Activated naive CD8-positive, alpha-beta T cell treated with anti-CD3 and anti-CD28 coated beads for 36 hours (primary cell): ENCODE data around the gene SKI. TPM values are rescaled to one million over a fixed set of nuclear protein-coding genes. Genes with fewer than 3 reads are reported as not detected.

Source experiments
- DNase-seq: peaks from one replicate; pipeline ENCODE4 v3.0.0; 2021
- H3K27ac Mint-ChIP-seq: one replicate; pipeline ENCODE4 v1.8.0; 2022; ENCODE audit warnings: mild to moderate bottlenecking, moderate library complexity, mixed read lengths
- H3K27me3 Mint-ChIP-seq: one replicate; pipeline ENCODE4 v1.8.0; 2022; ENCODE audit warnings: mild to moderate bottlenecking, mixed read lengths
- H3K36me3 Mint-ChIP-seq: one replicate; pipeline ENCODE4 v1.8.0; 2021; ENCODE audit warnings: mild to moderate bottlenecking, mixed read lengths
- H3K4me1 Mint-ChIP-seq: one replicate; pipeline ENCODE4 v1.8.0; 2021; ENCODE audit warnings: mixed read lengths
- H3K4me3 Mint-ChIP-seq: one replicate; pipeline ENCODE4 v1.8.0; 2022; ENCODE audit warnings: mild to moderate bottlenecking, moderate library complexity, mixed read lengths
- H3K9me3 Mint-ChIP-seq: one replicate; pipeline ENCODE4 v1.8.0; 2022; ENCODE audit warnings: mixed read lengths
- total RNA-seq, 2 experiments: library from RNA; stranded (reverse); gene quantifications; one replicate each; pipeline ENCODE4 v1.2.3, GENCODE V29; 2021

The SKI gene
- total RNA-seq, 2 experiments from 2014 or later = 25.4 to 27.3 TPM

GRCh38 chr1:2353551-2354438 lies 125.7 kb downstream of the SKI start:
- Mint-ChIP-seq H3K36me3 (no peaks in the 10 kb centered on the region), H3K4me1 (no peaks in the 10 kb centered on the region), H3K27ac (no peak overlapping the region), H3K4me3 (no peak overlapping the region), H3K27me3 (no peaks in the 10 kb centered on the region), H3K9me3 (no peaks in the 10 kb centered on the region)
- no peak for DNase-seq

- no peak for DNase-seq
- Mint-ChIP-seq H3K4me3 (no peak overlapping the region), H3K27ac (no peak overlapping the region), H3K27me3 (no peaks in the 10 kb centered on the region), H3K9me3 (no peaks in the 10 kb centered on the region), H3K36me3 (no peaks in the 10 kb centered on the region), H3K4me1 (no peaks in the 10 kb centered on the region)
Measured at GRCh38 chr1:2354511-2355372, 126.6 kb downstream of the SKI start.

- H3K27ac Mint-ChIP-seq = no peak overlapping the region
- H3K27me3 Mint-ChIP-seq = no peaks in the 10 kb centered on the region
- H3K9me3 Mint-ChIP-seq = no peaks in the 10 kb centered on the region
- H3K36me3 Mint-ChIP-seq = no peaks in the 10 kb centered on the region
- H3K4me3 Mint-ChIP-seq = no peak overlapping the region
- no peaks in the 10 kb centered on the region for H3K4me1 Mint-ChIP-seq
- DNase-seq = no peak
Measured at GRCh38 chr1:2355373-2356261, 127.5 kb downstream of the SKI start.

GRCh38 chr1:2356401-2356800 lies 128.3 kb downstream of the SKI start:
- DNase-seq = no peak
- H3K4me1 Mint-ChIP-seq = no peaks in the 10 kb centered on the region
- no peaks in the 10 kb centered on the region for H3K36me3 Mint-ChIP-seq
- H3K4me3 Mint-ChIP-seq = no peak overlapping the region
- no peaks in the 10 kb centered on the region for H3K27me3 Mint-ChIP-seq
- H3K9me3 Mint-ChIP-seq = no peaks in the 10 kb centered on the region
- no peak overlapping the region for H3K27ac Mint-ChIP-seq

GRCh38 chr1:2356911-2357845 lies 129.1 kb downstream of the SKI start:
- Mint-ChIP-seq H3K27me3 (no peaks in the 10 kb centered on the region), H3K36me3 (peaks cover 2% of the 10 kb centered on the region), H3K9me3 (no peaks in the 10 kb centered on the region), H3K4me1 (no peaks in the 10 kb centered on the region), H3K4me3 (no peak overlapping the region), H3K27ac (no peak overlapping the region)
- DNase-seq = no peak

GRCh38 chr1:2358072-2358471 lies 130.0 kb downstream of the SKI start:
- H3K4me3 Mint-ChIP-seq = no peak overlapping the region
- peaks cover under 1% of the 10 kb centered on the region for H3K9me3 Mint-ChIP-seq
- DNase-seq = no peak
- no peaks in the 10 kb centered on the region for H3K4me1 Mint-ChIP-seq
- no peaks in the 10 kb centered on the region for H3K27me3 Mint-ChIP-seq
- peaks cover 2% of the 10 kb centered on the region for H3K36me3 Mint-ChIP-seq
- no peak overlapping the region for H3K27ac Mint-ChIP-seq

GRCh38 chr1:2358651-2359640 lies 130.8 kb downstream of the SKI start:
- Mint-ChIP-seq H3K27ac (no peak overlapping the region), H3K27me3 (no peaks in the 10 kb centered on the region), H3K4me1 (no peaks in the 10 kb centered on the region), H3K4me3 (no peak overlapping the region), H3K36me3 (peaks cover 5% of the 10 kb centered on the region), H3K9me3 (peaks cover 6% of the 10 kb centered on the region)
- DNase-seq = no peak

Other genes with a start within 250 kb of the SKI start
- under 1 TPM; 0.31 to 0.46 TPM for gene CFAP74, start 224.5 kb upstream of the SKI start, total RNA-seq
- not detected for gene GABRD, start 209.0 kb upstream of the SKI start, total RNA-seq
- gene PRKCZ, start 177.9 kb upstream of the SKI start, total RNA-seq = 10 to 100 TPM; 11.1 to 13.0 TPM
- 10 to 100 TPM; 69.3 to 71.4 TPM for gene FAAP20, start 33.5 kb upstream of the SKI start, total RNA-seq
- gene MORN1, start 163.2 kb downstream of the SKI start, total RNA-seq = 1 to 10 TPM; 6.8 to 7.8 TPM
- 100 to 1,000 TPM; 161 to 176 TPM for gene RER1, start 163.5 kb downstream of the SKI start, total RNA-seq
- 10 to 100 TPM; 21.5 to 23.7 TPM for gene PEX10, start 184.2 kb downstream of the SKI start, total RNA-seq
- gene PLCH2, start 248.0 kb downstream of the SKI start, total RNA-seq = 1 to 10 TPM; 1.2 to 1.4 TPM